Large intestine (tissue), 3 donors: ENCODE measurements around the gene KHDRBS2. TPM values are rescaled to one million over a fixed set of nuclear protein-coding genes. Genes with fewer than 3 reads are reported as not detected.
A peak's percentile ranks its signal among the peaks of the same experiment; 100 is the strongest.
"Not testable (repeated sequence)": the region's sequence is repeated elsewhere in the genome, so short reads cannot be mapped to it uniquely, and the experiment has no call there.

Experiments used
- DNase-seq, 2 donors: peaks; one replicate each; pipeline versions ENCODE4 v3.0.0 to v3.0.0-alpha.2; 2013
- H3K27ac ChIP-seq: one replicate; pipeline ENCODE4 v1.5.1; 2013; ENCODE audit warnings: low read length
- H3K27me3 ChIP-seq: 2 replicates; pipeline ENCODE4 v1.6.1; 2013; ENCODE audit warnings: low read length; ENCODE audit not compliant: control insufficient read depth, insufficient read depth
- H3K36me3 ChIP-seq: 2 replicates; pipeline ENCODE4 v1.6.1; 2013; ENCODE audit warnings: low read length; ENCODE audit not compliant: control insufficient read depth, insufficient read depth
- H3K4me1 ChIP-seq: one replicate; pipeline ENCODE4 v1.6.1; 2013; ENCODE audit warnings: low read length; ENCODE audit not compliant: control insufficient read depth, insufficient read depth
- H3K4me3 ChIP-seq: one replicate; pipeline ENCODE4 v1.5.1; 2013; ENCODE audit warnings: low read length
- H3K9me3 ChIP-seq: one replicate; pipeline ENCODE4 v1.6.1; 2013; ENCODE audit warnings: mild to moderate bottlenecking, low read depth, low read length, moderate library complexity; ENCODE audit not compliant: control insufficient read depth
- WGBS: methylation state at CpG from one replicate; pipeline ENCODE4 v1.1.5; 2013; ENCODE audit warnings: low lambda C conversion rate; ENCODE audit not compliant: insufficient coverage; 5-methylcytosine and 5-hydroxymethylcytosine counted together
- polyA plus RNA-seq: library from polyadenylated mRNA; unstranded; fragments of 120-200 nt; gene quantifications from one replicate; pipeline ENCODE4 v1.2.1, GENCODE V29; 2013

Gene KHDRBS2
- polyA plus RNA-seq, 1 donor = 7.0 TPM

DNA sequence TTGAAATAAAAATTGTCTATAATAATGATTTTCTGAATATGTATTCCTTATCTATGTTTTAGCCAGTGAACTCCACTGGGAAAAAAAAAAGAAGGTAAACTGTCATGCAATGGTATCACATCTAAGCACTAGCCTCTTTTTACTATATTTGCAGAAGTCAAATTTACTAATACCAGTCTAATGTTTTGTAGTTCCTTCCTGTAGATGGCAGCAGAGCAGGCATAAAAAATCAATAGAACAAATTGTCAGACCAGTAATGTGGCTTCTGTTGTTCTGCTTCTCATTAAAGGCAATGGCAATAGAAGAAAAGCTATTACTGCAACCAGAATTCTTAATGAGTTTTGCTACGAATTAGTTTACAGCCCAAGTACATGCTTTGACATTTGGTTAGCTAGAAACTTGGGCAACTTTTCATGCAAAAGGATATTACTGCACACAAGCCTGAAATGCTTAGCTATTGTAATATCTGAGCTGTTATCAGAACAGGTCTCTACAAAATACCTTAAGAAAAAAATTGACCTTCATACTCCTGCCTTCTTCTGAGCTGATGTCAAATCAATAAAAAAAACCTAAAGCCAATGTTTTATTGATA, 476.9 kb downstream of the KHDRBS2 start:
- Histone ChIP-seq H3K4me3 (no peak overlapping the region), H3K27ac (no peak overlapping the region), H3K4me1 (no peaks in the 10 kb centered on the region), H3K27me3 (no peaks in the 10 kb centered on the region), H3K9me3 (peaks cover 3% of the 10 kb centered on the region), H3K36me3 (no peaks in the 10 kb centered on the region)
- peak; percentile 23 to 44 for DNase-seq
- no CpG with 5 or more reads among the region's 1 CpG for WGBS

DNA sequence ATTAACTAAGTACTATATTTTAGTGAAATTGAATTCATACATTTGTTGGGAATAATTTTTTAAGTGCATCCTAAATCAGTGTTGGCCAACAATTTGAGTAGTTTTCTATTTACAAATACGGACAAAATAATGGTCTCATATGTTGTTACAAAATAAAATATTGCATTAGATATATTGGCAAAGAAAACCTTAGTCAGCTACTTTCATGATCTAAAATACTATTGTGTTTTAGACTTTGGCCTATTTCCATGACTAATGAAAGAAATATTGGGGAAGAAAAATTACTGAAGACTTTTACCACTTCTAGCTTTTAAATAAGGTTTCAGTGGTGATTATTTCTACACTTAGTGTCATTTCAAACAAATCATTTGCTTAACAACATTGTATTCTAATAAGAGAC, 498.0 kb downstream of the KHDRBS2 start:
- H3K36me3 ChIP-seq = no peaks in the 10 kb centered on the region
- H3K27me3 ChIP-seq = no peaks in the 10 kb centered on the region
- H3K4me3 ChIP-seq = no peak overlapping the region
- H3K27ac ChIP-seq = no peak overlapping the region
- H3K4me1 ChIP-seq = no peaks in the 10 kb centered on the region
- 100% methylated on average over 1 of the region's 1 CpG for WGBS
- no peaks in the 10 kb centered on the region for H3K9me3 ChIP-seq
- peak in 1 of 2 donors; percentile 17 for DNase-seq

DNA sequence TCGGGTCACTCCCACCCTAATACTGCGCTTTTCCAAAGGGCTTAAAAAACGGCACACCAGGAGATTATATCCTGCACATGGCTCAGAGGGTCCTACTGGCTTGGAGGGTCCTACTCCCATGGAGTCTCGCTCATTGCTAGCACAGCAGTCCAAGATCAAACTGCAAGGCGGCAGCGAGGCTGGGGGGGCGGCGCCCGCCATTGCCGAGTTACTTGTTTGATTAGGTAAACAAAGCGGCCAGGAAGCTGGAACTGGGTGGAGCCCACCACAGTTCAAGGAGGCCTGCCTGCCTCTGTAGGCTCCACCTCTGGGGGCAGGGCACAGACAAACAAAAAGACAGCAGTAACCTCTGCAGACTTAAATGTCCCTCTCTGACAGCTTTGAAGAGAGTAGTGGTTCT, 516.6 kb downstream of the KHDRBS2 start:
- H3K36me3 ChIP-seq, H3K4me3 ChIP-seq, H3K9me3 ChIP-seq, H3K4me1 ChIP-seq, H3K27ac ChIP-seq, H3K27me3 ChIP-seq, DNase-seq: not testable (repeated sequence)
- WGBS = no CpG with 5 or more reads among the region's 11 CpGs

DNA sequence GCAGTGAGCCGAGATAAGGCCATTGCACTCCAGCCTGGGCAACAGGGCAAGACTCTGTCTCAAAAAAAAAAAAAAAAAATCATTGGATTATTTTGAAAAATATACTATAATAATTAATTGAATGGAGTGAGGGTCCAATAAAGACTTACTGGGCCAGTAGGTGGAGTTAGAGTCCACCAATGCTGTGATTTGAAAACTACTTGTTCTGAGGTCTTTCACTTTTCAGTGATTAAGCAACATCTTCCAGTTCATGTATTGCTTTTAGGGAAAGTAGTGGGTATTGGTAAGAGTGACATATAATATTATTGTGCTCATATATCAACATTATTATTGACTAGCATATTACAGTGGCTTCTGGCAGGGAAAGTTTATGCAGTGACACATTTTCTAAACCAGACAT, 530.3 kb downstream of the KHDRBS2 start:
- Histone ChIP-seq H3K27ac (no peak overlapping the region), H3K36me3 (no peaks in the 10 kb centered on the region), H3K4me1 (no peaks in the 10 kb centered on the region), H3K9me3 (no peaks in the 10 kb centered on the region), H3K27me3 (no peaks in the 10 kb centered on the region), H3K4me3 (no peak overlapping the region)
- DNase-seq = no peak
- no CpG with 5 or more reads among the region's 1 CpG for WGBS

DNA sequence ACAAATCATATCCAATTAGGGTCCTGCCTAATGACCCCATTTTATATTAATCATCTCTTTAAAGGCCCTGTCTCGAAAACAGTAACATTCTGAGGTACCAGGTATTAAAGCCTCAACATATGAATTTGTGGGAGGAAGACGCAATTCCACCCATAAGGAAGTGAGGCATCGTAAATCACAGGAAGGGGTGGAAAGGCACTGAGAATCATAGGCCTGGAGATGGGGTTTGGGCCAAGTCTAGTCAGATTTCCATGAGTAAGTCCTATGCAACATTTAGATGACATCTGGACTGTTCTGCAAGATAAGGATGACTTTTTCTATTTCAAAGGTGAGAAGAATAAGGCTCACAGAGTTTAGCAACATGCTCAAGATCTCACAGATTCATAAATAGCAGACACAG, 534.0 kb downstream of the KHDRBS2 start:
- no peaks in the 10 kb centered on the region for H3K9me3 ChIP-seq
- H3K27me3 ChIP-seq = no peaks in the 10 kb centered on the region
- H3K4me1 ChIP-seq = no peaks in the 10 kb centered on the region
- no peak overlapping the region for H3K4me3 ChIP-seq
- WGBS = no CpG with 5 or more reads among the region's 3 CpGs
- DNase-seq = no peak
- H3K27ac ChIP-seq = no peak overlapping the region
- H3K36me3 ChIP-seq = no peaks in the 10 kb centered on the region

DNA sequence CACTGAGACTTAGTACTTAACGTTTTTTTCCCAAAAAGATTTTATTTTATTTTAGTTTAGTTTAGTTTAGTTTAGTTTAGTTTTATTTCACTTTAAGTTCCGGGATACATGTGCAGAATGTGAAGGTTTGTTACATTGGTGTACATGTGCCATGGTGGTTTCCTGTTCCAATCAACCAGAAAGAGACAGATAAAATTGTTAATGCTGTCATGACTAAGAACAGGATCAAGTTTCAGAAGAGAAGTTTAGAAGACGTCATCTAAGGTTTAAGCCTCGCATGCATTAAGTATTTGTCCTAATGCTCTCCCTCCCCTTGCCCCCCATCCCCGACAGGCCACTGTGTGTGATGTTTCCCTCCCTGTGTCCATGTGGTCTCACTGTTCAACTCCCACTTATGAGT, 540.0 kb downstream of the KHDRBS2 start:
- no peaks in the 10 kb centered on the region for H3K27me3 ChIP-seq
- H3K27ac ChIP-seq = no peak overlapping the region
- H3K9me3 ChIP-seq = no peaks in the 10 kb centered on the region
- no peak for DNase-seq
- no peaks in the 10 kb centered on the region for H3K36me3 ChIP-seq
- no peak overlapping the region for H3K4me3 ChIP-seq
- WGBS = 100% methylated on average over 2 of the region's 5 CpGs
- no peaks in the 10 kb centered on the region for H3K4me1 ChIP-seq

DNA sequence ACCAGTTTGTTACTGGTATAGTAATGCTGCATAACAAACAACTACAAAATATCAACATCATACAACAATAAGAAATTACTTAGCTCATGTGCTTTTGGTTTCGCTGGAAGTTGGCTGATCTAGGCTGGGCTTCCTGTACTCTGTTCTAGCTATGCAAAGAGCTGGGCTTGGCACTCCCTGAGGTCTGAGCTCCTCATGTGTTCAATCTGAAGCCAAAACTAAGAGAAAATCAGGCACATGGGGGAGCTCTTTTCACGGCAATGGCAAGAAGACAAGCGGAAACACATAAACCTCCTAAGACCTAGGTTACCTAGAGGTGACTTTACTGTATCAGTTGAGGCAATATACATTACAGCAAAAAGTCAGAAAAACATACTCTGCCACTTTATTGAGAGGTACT, 574.2 kb downstream of the KHDRBS2 start:
- Histone ChIP-seq H3K27ac (no peak overlapping the region), H3K27me3 (no peaks in the 10 kb centered on the region), H3K4me3 (no peak overlapping the region), H3K4me1 (no peaks in the 10 kb centered on the region), H3K9me3 (no peaks in the 10 kb centered on the region), H3K36me3 (no peaks in the 10 kb centered on the region)
- DNase-seq = peak in 1 of 2 donors; percentile 4
- 100% methylated on average over 1 of the region's 3 CpGs for WGBS

DNA sequence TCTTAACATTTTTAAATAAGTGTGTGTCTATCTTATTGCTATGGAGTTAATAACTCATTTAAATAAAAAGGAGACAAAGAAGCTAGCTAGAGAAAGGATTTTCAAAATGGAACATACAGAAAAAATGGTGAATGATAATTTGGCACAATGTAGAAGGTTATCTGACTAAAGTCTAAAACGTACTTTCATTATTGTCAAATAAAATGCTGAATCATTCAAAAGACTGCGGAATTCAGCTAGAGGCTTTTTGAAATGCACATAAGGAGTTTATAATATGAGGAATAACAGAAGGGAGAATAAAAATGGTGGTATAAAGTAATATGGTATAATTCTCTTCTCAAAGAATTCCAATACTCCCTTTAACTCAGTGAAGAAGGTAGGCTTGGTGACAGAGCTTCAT, 597.9 kb downstream of the KHDRBS2 start:
- Histone ChIP-seq H3K36me3 (no peaks in the 10 kb centered on the region), H3K27me3 (no peaks in the 10 kb centered on the region), H3K4me3 (no peak overlapping the region), H3K27ac (no peak overlapping the region), H3K9me3 (no peaks in the 10 kb centered on the region), H3K4me1 (no peaks in the 10 kb centered on the region)
- 100% methylated on average over 2 of the region's 2 CpGs for WGBS
- DNase-seq = no peak

DNA sequence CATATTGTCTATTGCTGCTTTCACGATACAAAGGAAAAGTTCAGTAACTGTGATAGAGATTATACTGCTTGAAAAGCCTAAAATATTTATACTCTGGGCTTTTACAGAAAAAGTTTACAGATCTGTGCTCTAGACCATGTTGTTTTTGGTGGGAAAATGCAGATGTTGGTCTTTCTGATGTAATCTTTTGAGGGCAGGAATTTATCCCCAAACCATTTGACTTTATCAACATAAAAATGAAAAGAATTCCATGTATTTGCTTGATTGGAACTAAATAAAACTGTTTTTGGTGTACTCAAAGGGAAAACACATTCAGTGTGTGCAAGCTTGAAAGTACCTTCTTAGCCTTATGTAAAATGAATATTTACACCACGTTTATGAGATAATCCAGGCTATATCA, 603.5 kb downstream of the KHDRBS2 start:
- no CpG with 5 or more reads among the region's 2 CpGs for WGBS
- H3K27me3 ChIP-seq = no peaks in the 10 kb centered on the region
- no peaks in the 10 kb centered on the region for H3K9me3 ChIP-seq
- no peaks in the 10 kb centered on the region for H3K4me1 ChIP-seq
- no peaks in the 10 kb centered on the region for H3K36me3 ChIP-seq
- H3K4me3 ChIP-seq = no peak overlapping the region
- H3K27ac ChIP-seq = no peak overlapping the region
- no peak for DNase-seq

DNA sequence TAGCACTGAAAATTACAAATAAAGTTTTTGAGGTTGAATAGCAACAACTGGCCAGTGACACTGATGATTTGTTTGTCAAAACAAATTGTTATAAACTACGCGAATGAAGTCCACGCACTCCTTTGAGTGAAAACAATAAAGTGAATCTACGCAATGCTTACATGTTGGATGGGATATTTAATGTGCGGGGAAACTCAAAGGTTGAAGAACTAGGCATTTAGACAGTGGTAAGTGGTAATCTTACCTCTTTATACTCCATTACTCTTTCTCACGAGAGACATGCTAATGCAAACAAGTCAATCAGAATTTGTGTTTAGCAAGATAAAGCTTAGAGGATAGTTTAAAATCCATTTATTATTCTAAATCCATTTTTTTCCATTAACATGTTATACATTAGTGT, 606.4 kb downstream of the KHDRBS2 start:
- 82% methylated on average over 4 of the region's 6 CpGs for WGBS
- H3K27ac ChIP-seq = no peak overlapping the region
- no peak for DNase-seq
- no peaks in the 10 kb centered on the region for H3K27me3 ChIP-seq
- H3K4me3 ChIP-seq = no peak overlapping the region
- no peaks in the 10 kb centered on the region for H3K4me1 ChIP-seq
- no peaks in the 10 kb centered on the region for H3K36me3 ChIP-seq
- no peaks in the 10 kb centered on the region for H3K9me3 ChIP-seq

DNA sequence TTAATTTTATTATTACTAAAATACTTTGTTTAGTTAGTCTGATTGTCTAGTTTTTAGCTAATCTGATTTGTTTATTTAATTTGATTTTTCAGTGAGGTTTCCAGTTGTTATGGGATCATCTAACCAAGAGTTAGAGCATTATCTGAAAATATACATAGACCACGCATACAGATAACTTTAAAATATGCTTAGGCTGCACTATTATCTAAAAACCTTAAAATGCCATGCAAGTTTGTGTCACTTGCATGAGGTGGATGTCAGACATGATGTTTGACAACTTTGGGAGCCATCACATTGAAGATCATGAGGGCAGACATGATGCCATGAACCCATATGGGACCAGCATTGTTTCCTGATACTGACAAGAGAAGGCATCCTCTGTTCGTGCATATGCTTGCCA, 610.3 kb downstream of the KHDRBS2 start:
- WGBS = no CpG with 5 or more reads among the region's 2 CpGs
- DNase-seq = no peak

More for the DNA sequence above, 610.3 kb downstream of the KHDRBS2 start:
- H3K4me1 ChIP-seq = no peaks in the 10 kb centered on the region
- H3K27me3 ChIP-seq = no peaks in the 10 kb centered on the region
- no peak overlapping the region for H3K4me3 ChIP-seq
- H3K27ac ChIP-seq = no peak overlapping the region
- H3K9me3 ChIP-seq = no peaks in the 10 kb centered on the region
- H3K36me3 ChIP-seq = no peaks in the 10 kb centered on the region
